HCT116 (cell line): Measurements from ENCODE around the gene RPL28. TPM values are rescaled to one million over a fixed set of nuclear protein-coding genes. Genes with fewer than 3 reads are reported as not detected.

Experiments used
- ATAC-seq: fragments of 200-7000 bp; cut with Tn5 transposase; 2 replicates; pipeline ENCODE4 v1.9.1; 2020; ENCODE audit warnings: mild to moderate bottlenecking, moderate library complexity
- BruUV-seq: library from RNA; stranded (reverse); fragments of 400-500 nt; replicated peaks from 2 replicates; lab custom pipeline; 2021; lab: Mats Ljungman, UMichigan
- CTCF ChIA-PET: fragments of 300-600 bp; sonication (Branson Sonifier 250); formaldehyde crosslinking; loops from one replicate; lab custom pipeline; 2021; ENCODE audit warnings: antibody characterized with exemption; lab: Charles Lee
- POLR2A ChIA-PET: fragments of 300-600, 350-600 bp; sonication (Branson Sonifier 250); formaldehyde crosslinking; loops from one replicate; lab custom pipeline; 2021; ENCODE audit warnings: antibody characterized with exemption; lab: Charles Lee
- RAD21 ChIA-PET, 2 experiments: fragments of 300-600 bp; sonication (Branson Sonifier 250); formaldehyde crosslinking; loops; one replicate each; lab custom pipeline; 2023; ENCODE audit warnings: low total read pairs in 2 of 2; ENCODE audit not compliant: uncharacterized antibody in 2 of 2, unreplicated experiment in 2 of 2, low non-redundant PET in 1 of 2; lab: Charles Lee
- DNase-seq: peaks from one replicate; pipeline ENCODE4 v3.0.0-alpha.2; 2010; ENCODE audit warnings: low read depth, low spot score
- H2AFZ ChIP-seq: fragments of 200-600 bp; shearing (Covaris generic), sonication (generic); 2 replicates; pipeline ENCODE4 v1.6.1; 2017; ENCODE audit warnings: low read depth, mixed run types, mixed read lengths, antibody characterized with exemption, low read length; ENCODE audit not compliant: poor library complexity, severe bottlenecking
- H3K27ac ChIP-seq: 2 replicates; pipeline ENCODE4 v1.5.1; 2012; ENCODE audit warnings: low read depth, low read length
- H3K27me3 ChIP-seq: fragments of 200-600 bp; sonication (generic); 2 replicates; pipeline ENCODE4 v1.6.1; 2016; ENCODE audit warnings: mixed run types, low read length, mixed read lengths; ENCODE audit not compliant: insufficient read depth
- H3K36me3 ChIP-seq, 2 experiments: fragments of 200-500 bp in 1 of 2; fragments of 200-600 bp in 1 of 2; sonication (Bioruptor generic) in 1 of 2; sonication (generic) in 1 of 2; 2 replicates each; pipeline versions ENCODE4 v1.5.1 to v1.6.1; 2014 to 2016; ENCODE audit warnings: low read length in 2 of 2, inconsistent platforms in 1 of 2, mixed read lengths in 1 of 2, mixed run types in 1 of 2; ENCODE audit not compliant: insufficient read depth in 2 of 2, control insufficient read depth in 1 of 2
- H3K4me1 ChIP-seq, 2 experiments: fragments of 200-600 bp in 1 of 2; sonication (generic) in 1 of 2; 2 replicates each; pipeline versions ENCODE4 v1.5.1 to v1.6.1; 2012 to 2017; ENCODE audit warnings: low read length in 2 of 2, inconsistent platforms in 1 of 2, mild to moderate bottlenecking in 1 of 2, mixed read lengths in 1 of 2, mixed run types in 1 of 2, moderate library complexity in 1 of 2; ENCODE audit not compliant: insufficient read depth in 2 of 2, control insufficient read depth in 1 of 2
- H3K4me2 ChIP-seq: fragments of 200-600 bp; sonication (generic); 2 replicates; pipeline ENCODE4 v1.6.1; 2017; ENCODE audit warnings: mixed run types, low read length, mixed read lengths
- H3K4me3 ChIP-seq, 2 experiments: fragments of 200-600 bp in 1 of 2; sonication (generic) in 1 of 2; replicated peaks in 1 of 2; 2 replicates each; pipeline ENCODE4 v1.5.1; 2011 to 2016; ENCODE audit warnings: low read length in 2 of 2, control low read depth in 1 of 2, low read depth in 1 of 2, mild to moderate bottlenecking in 1 of 2, mixed read lengths in 1 of 2, mixed run types in 1 of 2
- H3K79me2 ChIP-seq: fragments of 200-600 bp; sonication (generic); 2 replicates; pipeline ENCODE4 v1.6.1; 2017; ENCODE audit warnings: mild to moderate bottlenecking, mixed run types, low read length, moderate library complexity, mixed read lengths; ENCODE audit not compliant: insufficient read depth
- H3K9ac ChIP-seq: fragments of 200-600 bp; sonication (generic); 2 replicates; pipeline ENCODE4 v1.6.1; 2016; ENCODE audit warnings: low read length, mixed read lengths
- H3K9me2 ChIP-seq: fragments of 200-600 bp; sonication (generic), shearing (Covaris generic); 2 replicates; pipeline ENCODE4 v1.6.1; 2017; ENCODE audit warnings: mixed run types, mild to moderate bottlenecking, moderate library complexity; ENCODE audit not compliant: insufficient read depth
- H3K9me3 ChIP-seq, 2 experiments: fragments of 200-500 bp in 1 of 2; fragments of 200-600 bp in 1 of 2; sonication (Bioruptor generic) in 1 of 2; sonication (generic) in 1 of 2; 2 replicates each; pipeline ENCODE4 v1.6.1; 2014 to 2017; ENCODE audit warnings: low read length in 2 of 2, mixed read lengths in 2 of 2, inconsistent platforms in 1 of 2, low read depth in 1 of 2, mild to moderate bottlenecking in 1 of 2, mixed run types in 1 of 2, moderate library complexity in 1 of 2; ENCODE audit not compliant: control insufficient read depth in 1 of 2, insufficient read depth in 1 of 2
- H4K20me1 ChIP-seq: fragments of 200-600 bp; sonication (generic), shearing (Covaris generic); 2 replicates; pipeline ENCODE4 v1.6.1; 2017; ENCODE audit warnings: mixed run types, mild to moderate bottlenecking, moderate library complexity; ENCODE audit not compliant: insufficient read depth
- CEBPB ChIP-seq: IDR thresholded peaks from 2 replicates; pipeline ENCODE4 v1.6.1; 2012; ENCODE audit warnings: low read depth
- CTCF ChIP-seq, 3 experiments: fragments of 200-600 bp in 1 of 3; sonication (generic) in 1 of 3; IDR thresholded peaks in 2 of 3; conservative IDR thresholded peaks in 1 of 3; 2 replicates each; pipeline ENCODE4 v1.5.1; 2012 to 2017; ENCODE audit warnings: low read depth in 2 of 3, low read length in 2 of 3, antibody characterized with exemption in 1 of 3, borderline replicate concordance in 1 of 3, control low read depth in 1 of 3, mild to moderate bottlenecking in 1 of 3, mixed read lengths in 1 of 3, mixed run types in 1 of 3, moderate library complexity in 1 of 3; ENCODE audit not compliant: insufficient read depth in 1 of 3
- ELF1 ChIP-seq: IDR thresholded peaks from 2 replicates; pipeline ENCODE4 v1.6.1; 2012; ENCODE audit warnings: low read depth, borderline replicate concordance
- EZH2 ChIP-seq: fragments of 200-600 bp; sonication (generic); IDR thresholded peaks from 2 replicates; pipeline ENCODE4 v1.6.1; 2017; ENCODE audit warnings: antibody characterized with exemption, mixed run types
- JUND ChIP-seq: IDR thresholded peaks from 2 replicates; pipeline ENCODE4 v1.6.1; 2012
- MAX ChIP-seq: IDR thresholded peaks from 2 replicates; pipeline ENCODE4 v1.6.1; 2012
- POLR2A ChIP-seq: IDR thresholded peaks from 2 replicates; pipeline ENCODE4 v1.7.0; 2011; ENCODE audit warnings: borderline replicate concordance; ENCODE audit not compliant: insufficient read depth, insufficient read length; ENCODE audit errors: extremely low read depth
- RAD21 ChIP-seq: IDR thresholded peaks from 2 replicates; pipeline ENCODE4 v1.6.1; 2012; ENCODE audit warnings: low read depth, mild to moderate bottlenecking
- SIN3A ChIP-seq: IDR thresholded peaks from 2 replicates; pipeline ENCODE4 v1.6.1; 2012; ENCODE audit warnings: low read depth
- SP1 ChIP-seq: IDR thresholded peaks from 2 replicates; pipeline ENCODE4 v1.6.1; 2012; ENCODE audit warnings: low read depth
- SRF ChIP-seq: IDR thresholded peaks from 2 replicates; pipeline ENCODE4 v1.6.1; 2012; ENCODE audit warnings: low read depth
- TCF7L2 ChIP-seq: IDR thresholded peaks from 2 replicates; pipeline ENCODE4 v1.7.0; 2011; ENCODE audit warnings: borderline replicate concordance, inconsistent platforms; ENCODE audit not compliant: insufficient read depth, insufficient read length; ENCODE audit errors: extremely low read depth
- YY1 ChIP-seq: IDR thresholded peaks from 2 replicates; pipeline ENCODE4 v1.6.1; 2011; ENCODE audit warnings: low read length, low read depth, moderate library complexity, mild to moderate bottlenecking; ENCODE audit not compliant: insufficient replicate concordance; ENCODE audit errors: extremely low read depth
- ZFX ChIP-seq: fragments of 450-650 bp; IDR thresholded peaks from 2 replicates; pipeline ENCODE4 v1.6.1; 2017
- ZNF274 ChIP-seq: fragments of 200-500 bp; sonication (Bioruptor generic); IDR thresholded peaks from 2 replicates; pipeline ENCODE4 v1.6.1; 2014; ENCODE audit warnings: mild to moderate bottlenecking, low read depth, low read length, inconsistent platforms
- intact Hi-C: fragments of 100-400 bp; cut with micrococcal nuclease; formaldehyde crosslinking; loops from 2 replicates; pipeline ENCODE4 v1.10.0; 2022
- total RNA-seq: library from RNA; stranded (reverse); gene quantifications from one replicate; pipeline ENCODE4 v1.2.1, GENCODE V29; 2021; ENCODE audit not compliant: unreplicated experiment

The RPL28 gene
- total RNA-seq, 1 experiment from 2014 or later = 3,050 TPM

- Histone ChIP-seq H3K9ac (no peak overlapping the region), H3K4me1 (peaks cover 2 to 5% of the 10 kb centered on the region in 2 experiments; a peak in 3 of 4 replicates), H3K36me3 (no peaks in the 10 kb centered on the region), H3K27me3 (no peaks in the 10 kb centered on the region), H3K9me3 (no peaks in the 10 kb centered on the region), H2AFZ (no peak overlapping the region), H3K4me3 (no peak overlapping the region), H3K27ac (no peak overlapping the region), H3K9me2 (no peaks in the 10 kb centered on the region), H3K79me2 (no peaks in the 10 kb centered on the region), H4K20me1 (no peaks in the 10 kb centered on the region), H3K4me2 (no peak overlapping the region)
- CTCF ChIA-PET = no interaction called here
- intact Hi-C loops = no loop called here
- RAD21 ChIA-PET = interaction anchor here in 1 of 2 experiments (0.5 kb wide), 1 partner anchor 47 kb away, joined by 4 read pairs; no protein-coding TSS in a partner anchor
- BruUV-seq = no TSS peak
- ATAC-seq (no peak), DNase-seq (no peak)
- POLR2A ChIA-PET = no interaction called here
- no peak for TF ChIP-seq CEBPB
These were observed 26.5 kb upstream of the RPL28 start for GRCh38 chr19:55358943-55359908.

- H3K4me2 ChIP-seq = no peak overlapping the region
- no peak overlapping the region for H3K4me3 ChIP-seq
- H3K9ac ChIP-seq = no peak overlapping the region
- no peak for DNase-seq
- H4K20me1 ChIP-seq = no peaks in the 10 kb centered on the region
- TF ChIP-seq SIN3A (no peak), SRF (no peak), YY1 (no peak), ZFX (no peak), TCF7L2 (no peak), RAD21 (no peak), SP1 (no peak), JUND (no peak), ZNF274 (no peak), CTCF (IDR thresholded peaks at IDR 0.05 in 2 of 3, conservative IDR thresholded peaks at IDR 0.05 in 1 of 3; ENCODE audit: borderline replicate concordance in 1 of 3, insufficient read depth in 1 of 3, low read depth in 2 of 3, low read length in 2 of 3) (no peak), POLR2A (no peak), ELF1 (no peak), EZH2 (no peak), MAX (no peak)
- H3K9me3 ChIP-seq = no peaks in the 10 kb centered on the region
- BruUV-seq = no TSS peak
- no peak overlapping the region for H3K27ac ChIP-seq
- no peaks in the 10 kb centered on the region for H3K27me3 ChIP-seq
- ChIA-PET CTCF (no interaction called here), RAD21 (no interaction called here), POLR2A (no interaction called here)
- intact Hi-C loops = no loop called here
- no peaks in the 10 kb centered on the region for H3K36me3 ChIP-seq
- no peaks in the 10 kb centered on the region for H3K4me1 ChIP-seq
- no peak for ATAC-seq
- H2AFZ ChIP-seq = no peak overlapping the region
- no peaks in the 10 kb centered on the region for H3K9me2 ChIP-seq
- H3K79me2 ChIP-seq = no peaks in the 10 kb centered on the region
These were observed 24.8 kb upstream of the RPL28 start for GRCh38 chr19:55360902-55361301.
